Measurements from ENCODE around the gene FARSA. TPM values are rescaled to one million over a fixed set of nuclear protein-coding genes. Genes with fewer than 3 reads are reported as not detected.
A peak's percentile ranks its signal among the peaks of the same experiment; 100 is the strongest.

FARSA gene
- total and polyA plus RNA-seq, 2 of the 13 experiments (the other 11 are each of a cell fraction or from before 2014, with no cell fraction given): 25.9 to 72.0 TPM

- peak; percentile 71; the same call in 1 of the 2 replicates for TF ChIP-seq ZNF619 (CRISPR knock-in tag; IDR thresholded peaks at IDR 0.05)
- TF ChIP-seq ZFP1 (CRISPR knock-in tag; IDR thresholded peaks at IDR 0.05): peak; percentile 69
- TF ChIP-seq KDM5A (IDR thresholded peaks at IDR 0.05; ENCODE audit: borderline replicate concordance, low read length): peak; percentile 59
- TF ChIP-seq ZBTB8A (CRISPR knock-in tag; IDR thresholded peaks at IDR 0.05; ENCODE audit: borderline replicate concordance, low read depth): no peak
- TF ChIP-seq SIN3A (IDR thresholded peaks at IDR 0.05; ENCODE audit: borderline replicate concordance, low read depth, low read length): peak; percentile 87; the same call in 1 of the 2 replicates
- peak; percentile 57; the same call in 1 of the 2 replicates for TF ChIP-seq ZNF644 (CRISPR knock-in tag; IDR thresholded peaks at IDR 0.05; ENCODE audit: low read depth)
- TF ChIP-seq CSRNP1 (CRISPR knock-in tag; IDR thresholded peaks at IDR 0.05): 0 out of 2 replicates have a peak, but pooled peaks have one; percentile 72
- peak; percentile 56; the same call in 1 of the 2 replicates for TF ChIP-seq SPEN (CRISPR knock-in tag; IDR thresholded peaks at IDR 0.05; ENCODE audit: low read depth)
- TF ChIP-seq ATM (IDR thresholded peaks at IDR 0.05; ENCODE audit: borderline replicate concordance): no peak
- peak; percentile 49; the same call in 1 of the 2 replicates for TF ChIP-seq GATAD2A (CRISPR knock-in tag; IDR thresholded peaks at IDR 0.05)
- TF ChIP-seq HDAC6 (IDR thresholded peaks at IDR 0.05; ENCODE audit: low read depth, low read length): no peak
- TF ChIP-seq, protein P1, sequence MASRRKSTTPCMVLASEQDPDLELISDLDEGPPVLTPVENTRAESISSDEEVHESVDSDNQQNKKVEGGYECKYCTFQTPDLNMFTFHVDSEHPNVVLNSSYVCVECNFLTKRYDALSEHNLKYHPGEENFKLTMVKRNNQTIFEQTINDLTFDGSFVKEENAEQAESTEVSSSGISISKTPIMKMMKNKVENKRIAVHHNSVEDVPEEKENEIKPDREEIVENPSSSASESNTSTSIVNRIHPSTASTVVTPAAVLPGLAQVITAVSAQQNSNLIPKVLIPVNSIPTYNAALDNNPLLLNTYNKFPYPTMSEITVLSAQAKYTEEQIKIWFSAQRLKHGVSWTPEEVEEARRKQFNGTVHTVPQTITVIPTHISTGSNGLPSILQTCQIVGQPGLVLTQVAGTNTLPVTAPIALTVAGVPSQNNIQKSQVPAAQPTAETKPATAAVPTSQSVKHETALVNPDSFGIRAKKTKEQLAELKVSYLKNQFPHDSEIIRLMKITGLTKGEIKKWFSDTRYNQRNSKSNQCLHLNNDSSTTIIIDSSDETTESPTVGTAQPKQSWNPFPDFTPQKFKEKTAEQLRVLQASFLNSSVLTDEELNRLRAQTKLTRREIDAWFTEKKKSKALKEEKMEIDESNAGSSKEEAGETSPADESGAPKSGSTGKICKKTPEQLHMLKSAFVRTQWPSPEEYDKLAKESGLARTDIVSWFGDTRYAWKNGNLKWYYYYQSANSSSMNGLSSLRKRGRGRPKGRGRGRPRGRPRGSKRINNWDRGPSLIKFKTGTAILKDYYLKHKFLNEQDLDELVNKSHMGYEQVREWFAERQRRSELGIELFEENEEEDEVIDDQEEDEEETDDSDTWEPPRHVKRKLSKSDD (CRISPR knock-in tag; IDR thresholded peaks at IDR 0.05; ENCODE audit: low read depth): peak; percentile 84; the same call in 1 of the 2 replicates
- no peak for TF ChIP-seq TCF7L2 (IDR thresholded peaks at IDR 0.05; ENCODE audit: low read depth, low read length)
- peak; percentile 36; the same call in 1 of the 2 replicates for TF ChIP-seq HIVEP1 (CRISPR knock-in tag; IDR thresholded peaks at IDR 0.05)
- peak; percentile 70; the same call in 1 of the 2 replicates for TF ChIP-seq ZNF790 (CRISPR knock-in tag; IDR thresholded peaks at IDR 0.05; ENCODE audit: borderline replicate concordance)
- no peak for TF ChIP-seq NR1H2 (CRISPR knock-in tag; IDR thresholded peaks at IDR 0.05; ENCODE audit: borderline replicate concordance, low read depth)
- TF ChIP-seq ZNF138 (CRISPR knock-in tag; IDR thresholded peaks at IDR 0.05; ENCODE audit: low read depth): no peak; the same call in 1 of the 2 replicates
- no peak; the same call in 1 of the 2 replicates for TF ChIP-seq ZNF33B (CRISPR knock-in tag; IDR thresholded peaks at IDR 0.05)
- no peak for TF ChIP-seq CHD2 (IDR thresholded peaks at IDR 0.05; ENCODE audit: low read depth, low read length)
Observed at GRCh38 chr19:12933287-12934072, at the start of gene FARSA (continued).

All from HepG2 (cell line).